Amniotic stem cell (primary cell): Measurements from ENCODE around the gene FXYD7.

Source experiments
- DNase-seq: peaks from one replicate; lab custom pipeline; 2025; lab: John Stamatoyannopoulos, UW

The FXYD7 gene

DNA sequence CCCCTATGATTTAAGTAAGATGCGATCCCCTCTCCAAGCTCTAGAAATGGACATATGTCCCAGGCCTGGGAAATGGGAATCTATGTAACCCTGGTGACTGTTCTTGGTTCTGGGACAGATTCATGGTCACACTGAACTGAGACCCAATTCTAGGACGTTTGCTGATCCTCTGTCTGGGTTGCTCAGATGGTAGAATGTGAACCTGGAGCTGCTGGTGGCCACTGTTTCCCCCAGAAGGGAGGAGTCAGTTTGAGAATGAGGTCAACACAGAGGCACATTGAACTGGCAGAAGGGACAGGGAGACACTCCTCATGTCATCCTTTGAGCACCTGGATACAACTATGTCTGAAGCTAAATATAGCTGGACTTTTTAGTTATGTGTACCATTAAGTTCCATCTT is 56.4 kb downstream of the FXYD7 start:
- no peak for DNase-seq

DNA sequence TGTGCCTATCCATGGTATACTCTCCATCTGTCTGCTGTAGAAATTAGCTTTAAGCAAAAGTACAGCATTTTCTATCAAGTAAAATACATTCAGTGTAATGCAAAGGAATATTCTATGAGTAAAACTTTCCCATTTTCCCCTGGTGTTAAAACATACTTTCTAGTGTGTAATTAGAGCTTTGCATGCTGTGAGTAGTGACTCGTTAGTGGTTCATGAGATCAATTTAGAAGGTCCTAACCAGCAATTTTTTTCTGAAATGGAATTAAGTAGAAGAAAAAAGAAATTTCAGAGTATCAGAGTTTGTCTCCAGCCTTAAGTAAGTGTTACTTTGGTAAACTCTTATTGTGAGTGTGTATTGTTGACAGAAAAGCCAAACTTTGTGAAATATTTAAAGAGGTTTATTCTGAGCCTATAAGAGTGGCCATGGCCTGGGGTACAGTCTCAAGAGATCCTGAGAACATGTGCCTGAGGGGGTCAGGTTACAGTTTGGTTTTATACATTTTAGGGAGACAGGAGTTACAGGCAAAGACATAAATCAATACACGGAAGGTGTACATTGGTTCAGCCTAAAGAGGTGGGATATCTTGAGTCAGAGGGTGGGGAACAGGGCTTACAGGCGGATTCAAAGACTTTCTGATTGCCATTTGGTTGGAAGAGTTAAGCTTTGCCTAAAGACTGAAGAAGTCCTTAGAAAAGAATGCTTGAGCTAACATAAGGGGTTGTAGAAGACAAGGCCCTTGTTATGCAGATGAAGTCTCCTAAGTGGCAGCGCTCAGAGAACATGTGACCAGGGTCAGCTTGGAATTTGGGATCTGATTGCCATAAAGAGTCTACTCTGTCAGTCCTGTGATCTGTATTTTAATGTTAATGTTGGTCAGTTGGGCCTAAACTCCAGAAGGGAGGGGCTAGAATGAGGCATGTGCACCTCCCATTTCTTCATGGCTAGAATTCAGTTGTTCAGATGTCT is 60.0 kb downstream of the FXYD7 start:
- no peak for DNase-seq
